ENCODE measurements around the gene IL1RAPL1. TPM values are rescaled to one million over a fixed set of nuclear protein-coding genes. Genes with fewer than 3 reads are reported as not detected.

The IL1RAPL1 gene
- polyA plus RNA-seq, 2 of the 4 experiments (the other 2 are of a cell fraction), result not detected

GRCh38 chrX:28920153-28920943 lies 333.1 kb downstream of the IL1RAPL1 start:
- TF ChIP-seq CBX8 (IDR thresholded peaks at IDR 0.05) (no peak), ELK1 (IDR thresholded peaks at IDR 0.05; ENCODE audit: low read depth, low read length) (no peak)
- FAIRE-seq (no peak), DNase-seq (ENCODE audit: low read depth in 1 of 2, low spot score in 1 of 2) (no peak), ATAC-seq (no peak)
- Histone ChIP-seq H3K4me2 (no peak overlapping the region), H3K9me3 (no peaks in the 10 kb centered on the region), H3K4me1 (no peaks in the 10 kb centered on the region), H3K27ac (no peak overlapping the region), H3K4me3 (no peak overlapping the region)
- POLR2A ChIA-PET, result no interaction called here
- whole genome bisulfite sequencing (ENCODE audit: missing lambda C conversion rate), result 27% methylated on average over 5 of the region's 5 CpGs
- CTCF ChIA-PET, result no interaction called here

GRCh38 chrX:28922106-28922505 lies 334.9 kb downstream of the IL1RAPL1 start:
- H3K4me2 ChIP-seq, result no peak overlapping the region
- ChIA-PET POLR2A (no interaction called here), CTCF (no interaction called here)
- ATAC-seq, result no peak
- peak; percentile 90 for FAIRE-seq
- no peak for DNase-seq (ENCODE audit: low read depth in 1 of 2, low spot score in 1 of 2)
- no peaks in the 10 kb centered on the region for H3K9me3 ChIP-seq
- H3K4me3 ChIP-seq, result no peak overlapping the region
- TF ChIP-seq MAFK (IDR thresholded peaks at IDR 0.05; ENCODE audit: partially characterized antibody) (no peak), POLR2AphosphoS2 (conservative IDR thresholded peaks at IDR 0.05; ENCODE audit: low read length) (no peak), CBX2 (IDR thresholded peaks at IDR 0.05; ENCODE audit: borderline replicate concordance, low read depth) (no peak), ZC3H11A (IDR thresholded peaks at IDR 0.05) (no peak), EHMT2 (IDR thresholded peaks at IDR 0.05; ENCODE audit: low read depth) (no peak), NPAS2 (CRISPR knock-in tag; IDR thresholded peaks at IDR 0.05; ENCODE audit: borderline replicate concordance) (no peak), PHF8 (IDR thresholded peaks at IDR 0.05; ENCODE audit: borderline replicate concordance, low read depth) (no peak), KDM5A (IDR thresholded peaks at IDR 0.05) (no peak), RAD21 (conservative IDR thresholded peaks at IDR 0.05 in 1 of 2, IDR thresholded peaks at IDR 0.05 in 1 of 2) (no peak), HDAC2 (IDR thresholded peaks at IDR 0.05) (no peak), HEYL (CRISPR knock-in tag; IDR thresholded peaks at IDR 0.05) (no peak), SREBF2 (IDR thresholded peaks at IDR 0.05) (no peak), FOXS1 (CRISPR knock-in tag; IDR thresholded peaks at IDR 0.05) (no peak), PBX3 (IDR thresholded peaks at IDR 0.05) (no peak), ZSCAN20 (CRISPR knock-in tag; IDR thresholded peaks at IDR 0.05) (no peak)
- no peak overlapping the region for H3K27ac ChIP-seq
- H3K4me1 ChIP-seq, result no peaks in the 10 kb centered on the region
- WGBS (ENCODE audit: missing lambda C conversion rate), result 79% methylated on average over 2 of the region's 2 CpGs

GRCh38 chrX:28946846-28947245 lies 359.6 kb downstream of the IL1RAPL1 start:
- H3K4me1 ChIP-seq, result no peaks in the 10 kb centered on the region
- no peak overlapping the region for H3K4me2 ChIP-seq
- 15% methylated on average over 3 of the region's 3 CpGs for WGBS (ENCODE audit: missing lambda C conversion rate)
- no peak overlapping the region for H3K4me3 ChIP-seq
- no peak overlapping the region for H3K27ac ChIP-seq
- FAIRE-seq (peak; percentile 93), ATAC-seq (no peak), DNase-seq (ENCODE audit: low read depth in 1 of 2, low spot score in 1 of 2) (no peak)
- H3K9me3 ChIP-seq, result no peaks in the 10 kb centered on the region
- CTCF ChIA-PET, result no interaction called here
- POLR2A ChIA-PET, result no interaction called here
- TF ChIP-seq NFE2L2 (conservative IDR thresholded peaks at IDR 0.05; ENCODE audit: low read length) (no peak), BCL3 (IDR thresholded peaks at IDR 0.05) (no peak), HOXB5 (CRISPR knock-in tag; IDR thresholded peaks at IDR 0.05) (no peak), SMC3 (IDR thresholded peaks at IDR 0.05) (no peak), POLR2AphosphoS2 (conservative IDR thresholded peaks at IDR 0.05; ENCODE audit: low read length) (no peak), MAZ (IDR thresholded peaks at IDR 0.05; ENCODE audit: borderline replicate concordance, low read depth, low read length) (no peak), CTCF (IDR thresholded peaks at IDR 0.05) (no peak), EHF (CRISPR knock-in tag; IDR thresholded peaks at IDR 0.05) (no peak)
